Mammary epithelial cell (primary cell): ENCODE measurements around the gene ABCA12.

ENCODE experiments used
- EZH2 ChIP-seq: IDR thresholded peaks from 2 replicates; pipeline ENCODE4 v1.6.1; 2012; ENCODE audit warnings: low read length, inconsistent platforms, borderline replicate concordance
- TF ChIP-seq, protein P1 (sequence below), 2 donors: IDR thresholded peaks in 1 of 2; conservative IDR thresholded peaks in 1 of 2; 2 replicates each; pipeline ENCODE4 v1.5.1; 2011 to 2012; ENCODE audit warnings: inconsistent platforms in 2 of 2, low read length in 2 of 2, mild to moderate bottlenecking in 2 of 2, control low read depth in 1 of 2, low read depth in 1 of 2; ENCODE audit not compliant: insufficient read depth in 1 of 2; ENCODE audit errors: extremely low read depth in 1 of 2

DNA sequence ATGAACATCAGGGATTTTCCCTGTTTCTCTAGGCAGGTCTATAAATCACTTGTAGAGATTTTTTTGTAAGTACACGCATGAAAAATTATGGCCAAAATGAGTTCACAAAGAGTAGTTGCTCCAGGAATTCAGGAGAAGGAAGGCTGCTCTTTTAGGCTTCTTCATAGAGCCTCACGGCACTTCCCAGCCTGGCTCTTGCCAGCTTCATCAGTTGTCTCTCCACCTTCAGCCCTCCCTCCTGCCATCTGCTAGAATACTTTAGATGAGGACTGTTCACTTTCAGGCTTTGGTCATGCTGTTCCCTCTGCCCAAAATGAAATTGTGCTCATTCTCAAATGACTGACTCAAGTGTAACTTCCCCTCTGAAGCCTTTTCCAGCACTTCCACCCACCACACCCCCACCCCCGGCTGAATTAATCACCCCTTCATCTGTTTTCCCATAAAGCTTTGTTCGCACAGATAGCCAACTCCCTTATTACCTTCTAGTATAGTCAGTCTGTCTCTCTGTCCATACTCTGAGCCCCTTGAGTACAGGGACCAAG lies 1.8 kb upstream of the ABCA12 start:
- TF ChIP-seq, protein P1, sequence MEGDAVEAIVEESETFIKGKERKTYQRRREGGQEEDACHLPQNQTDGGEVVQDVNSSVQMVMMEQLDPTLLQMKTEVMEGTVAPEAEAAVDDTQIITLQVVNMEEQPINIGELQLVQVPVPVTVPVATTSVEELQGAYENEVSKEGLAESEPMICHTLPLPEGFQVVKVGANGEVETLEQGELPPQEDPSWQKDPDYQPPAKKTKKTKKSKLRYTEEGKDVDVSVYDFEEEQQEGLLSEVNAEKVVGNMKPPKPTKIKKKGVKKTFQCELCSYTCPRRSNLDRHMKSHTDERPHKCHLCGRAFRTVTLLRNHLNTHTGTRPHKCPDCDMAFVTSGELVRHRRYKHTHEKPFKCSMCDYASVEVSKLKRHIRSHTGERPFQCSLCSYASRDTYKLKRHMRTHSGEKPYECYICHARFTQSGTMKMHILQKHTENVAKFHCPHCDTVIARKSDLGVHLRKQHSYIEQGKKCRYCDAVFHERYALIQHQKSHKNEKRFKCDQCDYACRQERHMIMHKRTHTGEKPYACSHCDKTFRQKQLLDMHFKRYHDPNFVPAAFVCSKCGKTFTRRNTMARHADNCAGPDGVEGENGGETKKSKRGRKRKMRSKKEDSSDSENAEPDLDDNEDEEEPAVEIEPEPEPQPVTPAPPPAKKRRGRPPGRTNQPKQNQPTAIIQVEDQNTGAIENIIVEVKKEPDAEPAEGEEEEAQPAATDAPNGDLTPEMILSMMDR (conservative IDR thresholded peaks at IDR 0.05 in 1 of 2, IDR thresholded peaks at IDR 0.05 in 1 of 2; ENCODE audit: extremely low read depth in 1 of 2, insufficient read depth in 1 of 2, low read depth in 1 of 2, low read length in 2 of 2), result no peak
- no peak for TF ChIP-seq EZH2
